Measurements from ENCODE around the gene NAA38.
"Not testable (repeated sequence)": the region's sequence is repeated elsewhere in the genome, so short reads cannot be mapped to it uniquely, and the experiment has no call there.

DNA sequence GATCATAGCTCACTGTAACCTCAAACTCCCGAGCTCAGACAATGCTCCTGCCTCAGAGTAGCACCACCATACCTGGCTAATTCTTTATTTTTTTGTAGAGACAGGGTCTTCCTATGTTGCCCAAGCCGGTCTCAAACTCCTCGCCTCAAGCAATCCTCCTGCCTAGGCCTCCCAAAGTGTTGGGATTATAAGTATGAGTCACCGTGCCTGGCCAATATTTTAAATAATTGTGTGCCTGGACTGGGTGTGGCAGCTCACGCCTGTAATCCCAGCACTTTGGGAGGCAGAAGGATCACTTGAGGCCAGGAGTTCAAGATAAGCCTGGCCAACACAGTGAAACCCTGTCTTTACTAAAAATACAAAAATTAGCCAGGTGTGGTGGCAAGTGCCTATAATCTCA, 7.0 kb upstream of the NAA38 start:
- TF ChIP-seq EZH2 (IDR thresholded peaks at IDR 0.05; ENCODE audit: insufficient read depth, low read length): not testable (repeated sequence)
- TF ChIP-seq, protein P1, sequence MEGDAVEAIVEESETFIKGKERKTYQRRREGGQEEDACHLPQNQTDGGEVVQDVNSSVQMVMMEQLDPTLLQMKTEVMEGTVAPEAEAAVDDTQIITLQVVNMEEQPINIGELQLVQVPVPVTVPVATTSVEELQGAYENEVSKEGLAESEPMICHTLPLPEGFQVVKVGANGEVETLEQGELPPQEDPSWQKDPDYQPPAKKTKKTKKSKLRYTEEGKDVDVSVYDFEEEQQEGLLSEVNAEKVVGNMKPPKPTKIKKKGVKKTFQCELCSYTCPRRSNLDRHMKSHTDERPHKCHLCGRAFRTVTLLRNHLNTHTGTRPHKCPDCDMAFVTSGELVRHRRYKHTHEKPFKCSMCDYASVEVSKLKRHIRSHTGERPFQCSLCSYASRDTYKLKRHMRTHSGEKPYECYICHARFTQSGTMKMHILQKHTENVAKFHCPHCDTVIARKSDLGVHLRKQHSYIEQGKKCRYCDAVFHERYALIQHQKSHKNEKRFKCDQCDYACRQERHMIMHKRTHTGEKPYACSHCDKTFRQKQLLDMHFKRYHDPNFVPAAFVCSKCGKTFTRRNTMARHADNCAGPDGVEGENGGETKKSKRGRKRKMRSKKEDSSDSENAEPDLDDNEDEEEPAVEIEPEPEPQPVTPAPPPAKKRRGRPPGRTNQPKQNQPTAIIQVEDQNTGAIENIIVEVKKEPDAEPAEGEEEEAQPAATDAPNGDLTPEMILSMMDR (IDR thresholded peaks at IDR 0.05; ENCODE audit: insufficient read depth, low read depth, low read length): not testable (repeated sequence)

Measured in astrocyte (in vitro differentiated cells and primary cell).